AG10803 (cell line): ENCODE data around the gene SOHLH2.

Experiments used
- DNase-seq: peaks from one replicate; pipeline ENCODE4 v3.0.0; 2010; ENCODE audit warnings: low read depth
- H3K4me3 ChIP-seq: 2 replicates; pipeline ENCODE4 v1.5.1; 2011; ENCODE audit warnings: mild to moderate bottlenecking, low read length, control low read depth
- CTCF ChIP-seq: conservative IDR thresholded peaks from 2 replicates; pipeline ENCODE4 v1.5.1; 2011; ENCODE audit warnings: mild to moderate bottlenecking, low read length, control low read depth, inconsistent platforms

The SOHLH2 gene

GRCh38 chr13:36192166-36192565, 22.2 kb downstream of the SOHLH2 start:
- no peak for TF ChIP-seq CTCF
- DNase-seq, result peak; percentile 9
- H3K4me3 ChIP-seq, result no peak overlapping the region

- DNase-seq, result no peak
- H3K4me3 ChIP-seq, result no peak overlapping the region
- no peak for TF ChIP-seq CTCF
Measured at GRCh38 chr13:36190771-36191170, 23.6 kb downstream of the SOHLH2 start.

- TF ChIP-seq CTCF, result no peak
- no peak overlapping the region for H3K4me3 ChIP-seq
- DNase-seq, result no peak
Measured at GRCh38 chr13:36188441-36188840, 25.9 kb downstream of the SOHLH2 start.

- DNase-seq, result no peak
- no peak for TF ChIP-seq CTCF
- no peak overlapping the region for H3K4me3 ChIP-seq
Measured at GRCh38 chr13:36183901-36184300, 30.5 kb downstream of the SOHLH2 start.

- no peak for TF ChIP-seq CTCF
- no peak overlapping the region for H3K4me3 ChIP-seq
- DNase-seq, result no peak
Measured at GRCh38 chr13:36175621-36176020, 38.7 kb downstream of the SOHLH2 start.

- no peak for DNase-seq
- no peak overlapping the region for H3K4me3 ChIP-seq
- TF ChIP-seq CTCF, result no peak
Measured at GRCh38 chr13:36174923-36175322, 39.4 kb downstream of the SOHLH2 start.

GRCh38 chr13:36173571-36174322, 40.6 kb downstream of the SOHLH2 start:
- DNase-seq, result no peak
- no peak for TF ChIP-seq CTCF
- H3K4me3 ChIP-seq, result no peak overlapping the region
